ENCODE measurements around the gene ODAD2.
"Not testable (repeated sequence)": the region's sequence is repeated elsewhere in the genome, so short reads cannot be mapped to it uniquely, and the experiment has no call there.

The ODAD2 gene

DNA sequence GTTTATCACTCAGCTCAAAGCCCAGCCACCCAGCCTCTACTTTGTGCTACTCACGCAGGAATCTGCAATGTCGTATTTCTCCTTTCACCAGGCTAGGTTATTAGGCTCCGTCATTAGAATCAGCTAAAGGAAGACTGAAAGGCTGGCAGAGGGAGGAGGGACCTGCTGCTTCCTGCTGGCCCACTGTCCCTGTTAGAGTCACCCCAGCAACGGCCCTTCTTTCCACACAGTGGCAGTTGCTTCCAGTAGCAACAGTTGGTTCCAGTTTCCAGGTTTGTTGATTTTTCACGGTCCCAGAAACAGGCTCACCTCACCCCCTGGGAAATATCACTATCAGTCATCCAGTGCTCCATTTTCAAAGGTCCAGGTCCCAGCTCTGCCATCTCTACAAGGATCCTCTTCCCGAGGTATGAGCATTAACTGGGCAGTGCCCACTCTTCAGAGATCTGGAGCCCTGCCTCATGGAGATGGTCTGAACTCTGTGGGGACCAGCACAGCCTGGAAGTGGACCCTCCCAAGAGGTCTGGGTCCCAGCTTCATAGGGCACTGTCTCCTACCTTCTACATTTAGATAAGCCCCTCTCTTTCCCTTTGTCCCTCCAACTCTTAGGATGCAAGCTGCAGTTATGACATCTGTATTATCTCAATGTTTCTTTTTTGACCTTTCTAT is 15.9 kb downstream of the ODAD2 start:
- no peak for TF ChIP-seq FOXP2 (optimal IDR thresholded peaks at IDR 0.05; ENCODE audit: control extremely low read depth, extremely low read length, insufficient read depth)
- no peak for TF ChIP-seq EZH2 (IDR thresholded peaks at IDR 0.05)
- TF ChIP-seq POLR2AphosphoS5 (IDR thresholded peaks at IDR 0.05; ENCODE audit: borderline replicate concordance, low read depth, low read length): no peak
- no peak for DNase-seq (ENCODE audit: low read depth, low spot score)
- Histone ChIP-seq H3K4me3 (no peak overlapping the region), H3K36me3 (ENCODE audit: insufficient read depth, low read length) (no peaks in the 10 kb centered on the region), H3K9ac (ENCODE audit: insufficient read length) (no peak overlapping the region), H3K27ac (no peak overlapping the region), H3K9me3 (ENCODE audit: low read depth, low read length) (no peaks in the 10 kb centered on the region)

DNA sequence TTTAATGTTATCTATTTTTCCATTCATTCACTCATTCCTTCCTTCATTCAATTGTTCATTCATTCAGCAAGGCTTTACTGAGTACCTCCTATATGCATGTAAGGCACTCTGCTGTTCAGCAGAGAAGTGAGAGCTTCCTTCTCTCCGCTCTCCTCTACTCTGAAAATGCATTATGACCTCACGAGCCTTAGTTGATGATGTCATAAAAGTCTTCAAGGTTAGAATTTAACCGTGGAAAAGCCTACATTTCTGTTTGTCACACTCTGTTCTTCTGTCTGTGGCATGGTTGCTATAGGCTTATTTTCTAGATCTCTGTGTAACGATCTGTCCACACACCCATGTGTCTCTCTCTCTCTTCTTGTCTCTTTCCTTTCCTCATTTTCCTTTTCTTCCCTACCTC is 17.1 kb downstream of the ODAD2 start:
- TF ChIP-seq FOXP2 (optimal IDR thresholded peaks at IDR 0.05; ENCODE audit: control extremely low read depth, extremely low read length, insufficient read depth) (no peak), EZH2 (IDR thresholded peaks at IDR 0.05) (no peak)

DNA sequence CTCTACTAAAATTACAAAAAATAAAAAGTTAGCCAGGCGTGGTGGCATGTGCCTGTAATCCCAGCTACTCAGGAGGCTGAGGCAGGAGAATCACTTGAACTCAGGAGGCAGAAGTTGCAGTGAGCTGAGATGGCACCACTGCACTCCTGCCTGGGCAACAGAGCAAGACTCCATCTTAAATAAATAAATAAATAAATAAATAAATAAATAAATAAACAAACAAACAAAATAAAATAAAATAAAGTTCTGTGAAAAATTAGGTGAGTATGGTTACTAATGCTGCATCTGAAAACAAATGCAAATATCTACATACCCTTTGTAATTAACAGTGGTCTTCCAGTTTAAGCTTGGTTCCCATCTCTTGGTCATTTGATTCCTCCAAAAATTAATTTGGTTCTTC is 28.1 kb downstream of the ODAD2 start:
- H3K27ac ChIP-seq; H3K9ac ChIP-seq (ENCODE audit: insufficient read length); H3K36me3 ChIP-seq (ENCODE audit: insufficient read depth, low read length); H3K4me3 ChIP-seq; DNase-seq (ENCODE audit: low read depth, low spot score); H3K9me3 ChIP-seq (ENCODE audit: low read depth, low read length): not testable (repeated sequence)

More for the DNA sequence above, 17.1 kb downstream of the ODAD2 start:
- no peak for DNase-seq (ENCODE audit: low read depth, low spot score)
- H3K9me3 ChIP-seq (ENCODE audit: low read depth, low read length): no peaks in the 10 kb centered on the region
- H3K27ac ChIP-seq: no peak overlapping the region
- H3K9ac ChIP-seq (ENCODE audit: insufficient read length): no peak overlapping the region
- H3K4me3 ChIP-seq: no peak overlapping the region
- no peaks in the 10 kb centered on the region for H3K36me3 ChIP-seq (ENCODE audit: insufficient read depth, low read length)

DNA sequence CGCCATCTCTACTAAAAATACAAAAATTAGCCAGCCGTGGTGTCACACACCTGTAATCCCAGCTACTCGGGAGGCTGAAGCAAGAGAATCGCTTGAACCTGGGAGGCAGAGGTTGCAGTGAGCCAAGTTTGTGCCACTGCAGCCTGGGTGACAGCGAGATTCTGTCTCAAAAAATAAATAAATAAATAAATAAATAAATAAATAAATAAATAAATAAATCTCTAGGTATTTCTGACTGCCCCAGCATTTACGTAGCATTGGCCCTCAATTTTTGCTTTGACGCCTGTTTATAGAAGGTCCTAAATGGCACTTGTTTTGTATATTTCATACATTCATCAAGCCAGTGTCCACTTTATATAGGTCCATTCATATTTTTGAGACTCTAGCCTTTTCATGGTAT is 28.9 kb downstream of the ODAD2 start:
- not testable (repeated sequence) for H3K4me3 ChIP-seq; H3K27ac ChIP-seq; H3K36me3 ChIP-seq (ENCODE audit: insufficient read depth, low read length); H3K9me3 ChIP-seq (ENCODE audit: low read depth, low read length); H3K9ac ChIP-seq (ENCODE audit: insufficient read length); DNase-seq (ENCODE audit: low read depth, low spot score)

DNA sequence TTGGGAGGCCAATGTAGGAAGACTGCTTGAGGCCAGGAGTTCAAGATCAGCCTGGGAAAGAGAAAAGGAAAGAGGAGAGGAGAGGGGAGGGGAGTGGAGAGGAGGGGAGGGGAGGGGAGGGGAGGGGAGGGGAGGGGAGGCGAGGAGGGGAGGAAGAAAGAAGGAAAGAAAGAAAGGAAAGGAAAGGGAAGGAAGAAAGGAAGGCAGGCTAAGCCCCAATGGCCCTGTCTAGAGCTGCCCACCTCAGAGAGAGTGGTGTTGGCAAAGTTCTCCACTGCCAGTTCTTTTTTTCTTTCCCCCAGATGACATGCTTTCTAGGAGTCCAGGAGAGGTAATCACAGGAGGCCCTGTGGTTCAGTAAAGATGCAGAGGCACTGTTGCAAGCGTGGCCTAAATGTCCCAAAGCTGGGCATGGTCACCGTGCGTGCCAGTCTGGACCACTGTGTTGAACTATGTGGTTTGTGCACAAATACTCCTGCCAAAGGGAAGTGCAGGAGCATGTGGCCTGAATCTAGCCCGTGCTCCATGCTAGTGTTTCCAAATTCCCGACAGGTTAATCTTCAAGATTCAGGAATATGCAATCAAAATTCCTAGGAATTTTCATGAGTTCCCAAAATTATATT is 39.7 kb downstream of the ODAD2 start:
- Histone ChIP-seq H3K9me3 (ENCODE audit: low read depth, low read length) (no peaks in the 10 kb centered on the region), H3K9ac (ENCODE audit: insufficient read length) (no peak overlapping the region), H3K27ac (no peak overlapping the region), H3K36me3 (ENCODE audit: insufficient read depth, low read length) (no peaks in the 10 kb centered on the region), H3K4me3 (no peak overlapping the region)
- DNase-seq (ENCODE audit: low read depth, low spot score): no peak
- no peak for TF ChIP-seq FOXP2 (optimal IDR thresholded peaks at IDR 0.05; ENCODE audit: control extremely low read depth, extremely low read length, insufficient read depth)
- no peak for TF ChIP-seq EZH2 (IDR thresholded peaks at IDR 0.05)
- TF ChIP-seq POLR2AphosphoS5 (IDR thresholded peaks at IDR 0.05; ENCODE audit: borderline replicate concordance, low read depth, low read length): no peak

DNA sequence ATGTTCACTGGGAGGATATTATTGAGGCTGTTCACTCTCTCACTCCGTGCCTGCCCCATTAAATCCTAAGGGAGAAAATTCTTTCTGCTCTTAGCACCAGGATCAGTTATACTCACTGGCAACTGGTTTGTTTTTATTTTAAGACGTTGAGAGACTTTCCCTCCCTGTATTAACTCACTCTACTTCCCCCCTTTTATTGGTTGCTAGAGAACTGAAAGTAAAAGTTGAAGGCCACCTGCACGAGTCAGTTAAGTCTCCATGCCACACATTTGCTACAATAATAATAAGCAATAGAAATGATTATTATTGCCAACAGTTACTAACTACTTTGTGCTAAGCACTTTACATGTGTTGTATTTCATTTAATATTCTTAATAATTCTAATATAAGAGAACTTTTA is 40.5 kb downstream of the ODAD2 start:
- H3K9ac ChIP-seq (ENCODE audit: insufficient read length); DNase-seq (ENCODE audit: low read depth, low spot score); H3K4me3 ChIP-seq: not testable (repeated sequence)

DNA sequence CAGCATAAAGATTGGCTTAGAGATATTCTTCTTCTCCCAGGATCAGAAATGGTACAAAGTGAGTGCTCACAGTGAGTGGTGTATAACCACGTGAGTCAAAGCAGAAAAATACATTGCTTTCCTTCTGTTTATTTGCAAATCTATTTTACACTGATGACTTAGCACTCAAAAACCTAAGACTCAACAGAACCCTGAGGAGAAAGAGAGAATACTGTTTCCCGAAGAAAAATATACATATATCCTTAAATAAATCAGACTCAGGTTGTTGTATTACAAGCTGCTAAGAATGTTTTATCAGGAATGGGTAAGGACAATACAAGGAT is 48.7 kb downstream of the ODAD2 start:
- no peaks in the 10 kb centered on the region for H3K36me3 ChIP-seq (ENCODE audit: insufficient read depth, low read length)
- H3K9me3 ChIP-seq (ENCODE audit: low read depth, low read length): no peaks in the 10 kb centered on the region

More for the DNA sequence above, 40.5 kb downstream of the ODAD2 start:
- not testable (repeated sequence) for H3K9me3 ChIP-seq (ENCODE audit: low read depth, low read length); H3K27ac ChIP-seq; H3K36me3 ChIP-seq (ENCODE audit: insufficient read depth, low read length)

DNA sequence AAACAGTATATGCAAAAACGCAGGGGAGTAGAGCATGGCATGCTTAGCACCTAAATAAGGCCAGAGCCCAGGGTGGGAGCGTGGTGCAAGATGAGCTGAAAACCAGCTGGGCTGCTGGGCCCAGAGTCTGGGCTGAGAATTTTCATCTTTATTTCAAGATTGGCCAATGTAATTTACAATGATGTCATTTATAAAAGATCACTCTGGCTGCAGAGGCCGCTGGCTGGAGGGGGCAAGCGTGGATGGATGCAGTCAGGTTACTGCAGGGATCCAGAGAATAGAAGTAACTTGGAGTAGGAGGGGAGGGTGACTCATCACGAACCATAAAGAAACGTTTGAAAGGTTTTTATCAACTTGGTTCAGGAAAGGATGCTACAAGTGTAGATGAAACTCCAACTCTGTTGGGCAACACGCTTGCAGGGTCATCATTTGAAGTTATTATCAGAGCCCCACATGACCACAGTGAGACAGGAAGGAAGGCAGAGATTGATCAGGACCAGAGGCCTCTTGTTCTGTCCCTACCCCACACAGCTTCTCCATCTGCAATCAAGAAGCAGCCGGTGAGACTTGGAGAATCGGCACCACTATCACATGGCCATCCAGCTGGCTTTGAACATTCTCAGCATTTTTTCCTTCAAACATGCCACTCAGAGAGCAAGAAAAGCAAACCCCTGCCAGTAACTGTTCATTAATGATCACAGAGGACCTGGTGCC is 49.2 kb downstream of the ODAD2 start:
- no peak overlapping the region for H3K27ac ChIP-seq
- H3K9me3 ChIP-seq (ENCODE audit: low read depth, low read length): no peaks in the 10 kb centered on the region
- TF ChIP-seq EZH2 (IDR thresholded peaks at IDR 0.05) (no peak), POLR2AphosphoS5 (IDR thresholded peaks at IDR 0.05; ENCODE audit: borderline replicate concordance, low read depth, low read length) (no peak), FOXP2 (optimal IDR thresholded peaks at IDR 0.05; ENCODE audit: control extremely low read depth, extremely low read length, insufficient read depth) (no peak)
- no peak for DNase-seq (ENCODE audit: low read depth, low spot score)
- H3K4me3 ChIP-seq: no peak overlapping the region
- no peaks in the 10 kb centered on the region for H3K36me3 ChIP-seq (ENCODE audit: insufficient read depth, low read length)
- H3K9ac ChIP-seq (ENCODE audit: insufficient read length): no peak overlapping the region

More for the DNA sequence above, 48.7 kb downstream of the ODAD2 start:
- no peak for DNase-seq (ENCODE audit: low read depth, low spot score)
- no peak overlapping the region for H3K4me3 ChIP-seq
- no peak overlapping the region for H3K27ac ChIP-seq
- no peak overlapping the region for H3K9ac ChIP-seq (ENCODE audit: insufficient read length)
- no peak for TF ChIP-seq EZH2 (IDR thresholded peaks at IDR 0.05)

DNA sequence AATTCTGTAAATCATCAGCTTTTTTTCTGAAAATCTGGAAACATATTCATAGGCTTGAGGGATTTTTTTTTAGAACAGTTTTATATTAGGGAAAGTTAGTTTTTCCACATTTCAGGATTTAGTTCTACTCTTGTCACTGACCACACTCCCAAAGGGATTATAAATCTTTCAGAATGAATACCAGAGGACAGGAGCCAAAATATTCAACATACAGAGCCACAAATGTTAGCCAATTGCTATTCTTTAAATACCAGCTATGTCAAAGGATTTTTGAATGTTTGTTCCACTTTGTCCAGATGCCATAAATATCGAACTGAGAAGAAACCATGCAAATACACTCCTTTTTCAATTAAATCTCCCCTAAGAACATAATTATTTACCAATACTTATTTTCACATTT is 50.7 kb downstream of the ODAD2 start:
- Histone ChIP-seq H3K9me3 (ENCODE audit: low read depth, low read length) (no peaks in the 10 kb centered on the region), H3K4me3 (no peak overlapping the region), H3K36me3 (ENCODE audit: insufficient read depth, low read length) (no peaks in the 10 kb centered on the region), H3K9ac (ENCODE audit: insufficient read length) (no peak overlapping the region), H3K27ac (no peak overlapping the region)
- DNase-seq (ENCODE audit: low read depth, low spot score): no peak
- TF ChIP-seq EZH2 (IDR thresholded peaks at IDR 0.05) (no peak), FOXP2 (optimal IDR thresholded peaks at IDR 0.05; ENCODE audit: control extremely low read depth, extremely low read length, insufficient read depth) (no peak), POLR2AphosphoS5 (IDR thresholded peaks at IDR 0.05; ENCODE audit: borderline replicate concordance, low read depth, low read length) (no peak)
